ENCODE measurements around the gene PLRG1. TPM values are rescaled to one million over a fixed set of nuclear protein-coding genes. Genes with fewer than 3 reads are reported as not detected.
A peak's percentile ranks its signal among the peaks of the same experiment; 100 is the strongest.

Gene PLRG1
- total RNA-seq, 1 donor from 2014 or later: 75.5 TPM

DNA sequence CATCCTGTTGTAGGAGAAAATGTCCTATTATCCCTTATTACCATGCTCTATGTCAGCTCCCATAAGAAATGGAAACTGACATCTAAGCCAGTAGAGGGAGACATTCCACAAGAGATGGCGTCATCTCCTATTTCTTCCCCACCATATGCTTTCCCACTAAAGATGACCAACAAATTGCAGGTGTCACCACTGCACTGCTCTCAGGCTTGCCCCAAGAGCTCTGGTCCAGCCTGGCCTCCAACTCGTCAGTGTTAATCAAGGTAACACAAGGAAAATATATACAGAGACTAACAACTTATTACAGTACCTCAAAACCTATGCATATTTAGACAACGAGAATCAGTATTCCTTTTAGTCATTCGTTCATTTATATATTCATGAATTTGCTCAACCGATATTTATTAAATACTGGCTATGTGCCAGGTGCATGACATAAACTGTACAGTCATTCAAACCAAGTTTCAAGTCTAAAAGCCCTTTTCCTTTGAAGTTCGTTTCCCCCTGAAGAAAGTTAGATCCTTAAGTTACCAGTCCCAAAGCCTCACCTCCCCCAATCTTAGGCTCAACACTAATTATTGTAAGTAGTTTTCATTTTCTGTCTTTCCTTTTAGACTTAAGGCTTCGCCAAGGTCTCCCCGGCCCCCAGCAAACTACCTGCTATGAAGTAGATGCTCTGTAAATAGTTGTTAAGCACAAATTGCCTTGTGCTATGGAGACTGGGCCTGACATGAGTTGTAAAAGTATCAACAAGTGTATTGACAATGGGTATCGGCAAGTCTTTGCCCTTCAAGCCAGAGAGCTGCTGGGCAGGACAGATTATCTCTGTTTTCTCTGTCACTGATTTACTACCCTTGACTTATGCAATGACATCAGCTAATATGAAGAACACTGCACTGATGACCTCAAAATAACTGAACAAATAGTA lies 9.6 kb upstream of the PLRG1 start:
- Histone ChIP-seq H3K4me3 (ENCODE audit: low read depth, low read length) (no peak overlapping the region), H3K27me3 (ENCODE audit: control insufficient read depth, insufficient read depth, low read length) (no peaks in the 10 kb centered on the region), H3K36me3 (ENCODE audit: control insufficient read depth, insufficient read depth, low read length) (no peaks in the 10 kb centered on the region)
- TF ChIP-seq, protein P1, sequence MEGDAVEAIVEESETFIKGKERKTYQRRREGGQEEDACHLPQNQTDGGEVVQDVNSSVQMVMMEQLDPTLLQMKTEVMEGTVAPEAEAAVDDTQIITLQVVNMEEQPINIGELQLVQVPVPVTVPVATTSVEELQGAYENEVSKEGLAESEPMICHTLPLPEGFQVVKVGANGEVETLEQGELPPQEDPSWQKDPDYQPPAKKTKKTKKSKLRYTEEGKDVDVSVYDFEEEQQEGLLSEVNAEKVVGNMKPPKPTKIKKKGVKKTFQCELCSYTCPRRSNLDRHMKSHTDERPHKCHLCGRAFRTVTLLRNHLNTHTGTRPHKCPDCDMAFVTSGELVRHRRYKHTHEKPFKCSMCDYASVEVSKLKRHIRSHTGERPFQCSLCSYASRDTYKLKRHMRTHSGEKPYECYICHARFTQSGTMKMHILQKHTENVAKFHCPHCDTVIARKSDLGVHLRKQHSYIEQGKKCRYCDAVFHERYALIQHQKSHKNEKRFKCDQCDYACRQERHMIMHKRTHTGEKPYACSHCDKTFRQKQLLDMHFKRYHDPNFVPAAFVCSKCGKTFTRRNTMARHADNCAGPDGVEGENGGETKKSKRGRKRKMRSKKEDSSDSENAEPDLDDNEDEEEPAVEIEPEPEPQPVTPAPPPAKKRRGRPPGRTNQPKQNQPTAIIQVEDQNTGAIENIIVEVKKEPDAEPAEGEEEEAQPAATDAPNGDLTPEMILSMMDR (IDR thresholded peaks at IDR 0.05; ENCODE audit: insufficient read depth, low read length, poor library complexity, severe bottlenecking): peak; percentile 60
- DNase-seq (ENCODE audit: low read depth): no peak

DNA sequence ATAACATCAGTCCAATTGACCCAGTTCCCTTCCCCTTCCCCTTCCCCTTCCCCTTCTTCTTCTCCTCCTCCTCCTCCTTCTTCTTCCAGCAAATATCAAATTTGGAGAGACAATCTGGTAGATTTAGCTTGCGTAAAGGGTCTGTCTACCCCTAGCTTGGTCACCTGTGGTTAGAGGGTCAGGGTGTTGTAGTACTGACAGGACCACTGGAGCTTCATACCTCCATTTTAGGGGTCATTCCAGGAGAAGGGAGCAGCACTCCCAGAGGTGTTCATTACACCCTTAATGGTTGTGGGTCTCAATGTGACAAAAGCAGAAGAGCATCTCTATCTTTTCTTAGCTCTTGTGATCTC lies 8.9 kb upstream of the PLRG1 start:
- no peaks in the 10 kb centered on the region for H3K27me3 ChIP-seq (ENCODE audit: control insufficient read depth, insufficient read depth, low read length)
- DNase-seq (ENCODE audit: low read depth): no peak
- TF ChIP-seq, protein P1 (IDR thresholded peaks at IDR 0.05; ENCODE audit: insufficient read depth, low read length, poor library complexity, severe bottlenecking): no peak
- no peaks in the 10 kb centered on the region for H3K36me3 ChIP-seq (ENCODE audit: control insufficient read depth, insufficient read depth, low read length)
- no peak overlapping the region for H3K4me3 ChIP-seq (ENCODE audit: low read depth, low read length)

DNA sequence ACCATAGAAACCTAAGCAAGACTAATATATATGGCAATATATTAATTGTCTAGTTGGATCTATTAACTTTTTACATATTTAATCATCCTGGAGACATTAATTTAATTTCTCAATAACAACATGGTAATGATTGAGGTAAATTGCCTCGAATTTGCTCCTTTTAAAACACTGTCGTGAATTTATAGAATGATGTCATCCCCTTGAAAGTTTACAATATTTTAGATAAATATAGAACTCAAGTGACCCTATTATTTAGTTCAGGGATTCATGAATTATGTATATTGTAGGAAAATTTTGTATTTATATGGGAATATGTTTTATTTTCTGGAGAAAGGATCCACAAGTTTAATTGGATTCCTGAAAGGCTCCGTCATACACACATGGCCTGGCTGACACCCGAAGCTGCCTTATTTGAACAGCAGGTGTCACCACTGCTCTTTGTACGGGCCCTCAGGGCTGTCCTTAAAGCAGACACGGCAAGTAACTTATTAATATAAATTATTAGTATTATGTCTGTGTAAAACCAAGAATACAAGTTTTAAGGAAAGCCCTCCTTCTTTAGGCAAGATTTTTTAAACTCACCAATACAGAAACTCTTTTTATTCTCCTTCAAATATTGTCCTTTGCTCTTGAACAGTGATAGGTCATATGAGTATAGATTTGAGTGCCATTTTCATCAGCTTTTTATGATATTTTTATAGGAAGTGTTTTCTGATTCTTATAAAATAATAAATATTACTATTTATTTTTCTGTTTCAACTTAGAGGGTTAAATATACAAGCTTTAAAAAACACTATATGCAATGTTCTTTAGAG lies 1.9 kb upstream of the PLRG1 start:
- peak; percentile 35 for DNase-seq (ENCODE audit: low read depth)
- TF ChIP-seq, protein P1 (IDR thresholded peaks at IDR 0.05; ENCODE audit: insufficient read depth, low read length, poor library complexity, severe bottlenecking): peak; percentile 88
- Histone ChIP-seq H3K4me3 (ENCODE audit: low read depth, low read length) (no peak overlapping the region), H3K27me3 (ENCODE audit: control insufficient read depth, insufficient read depth, low read length) (no peaks in the 10 kb centered on the region), H3K36me3 (ENCODE audit: control insufficient read depth, insufficient read depth, low read length) (no peaks in the 10 kb centered on the region)

DNA sequence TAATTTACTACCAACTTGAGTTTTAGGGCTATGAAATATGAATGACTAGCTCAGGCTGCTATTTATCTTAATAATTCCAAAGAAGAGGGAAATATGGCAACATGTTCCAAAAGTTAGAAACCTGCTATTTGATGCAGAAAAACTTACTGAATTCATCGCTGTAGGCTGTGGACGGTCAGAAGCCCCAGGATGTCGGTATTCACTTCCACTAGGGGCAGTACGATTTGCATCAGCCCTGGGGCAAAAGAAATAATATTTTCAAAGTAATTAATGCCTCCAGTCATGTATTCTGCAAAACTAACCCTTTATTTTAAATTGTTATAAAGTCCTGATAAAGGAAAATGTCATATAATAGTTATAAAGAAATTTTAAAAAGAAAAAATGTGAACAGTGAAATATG lies 4.5 kb downstream of the PLRG1 start:
- Histone ChIP-seq H3K36me3 (ENCODE audit: control insufficient read depth, insufficient read depth, low read length) (no peaks in the 10 kb centered on the region), H3K27me3 (ENCODE audit: control insufficient read depth, insufficient read depth, low read length) (no peaks in the 10 kb centered on the region), H3K4me3 (ENCODE audit: low read depth, low read length) (no peak overlapping the region)
- DNase-seq (ENCODE audit: low read depth): no peak
- TF ChIP-seq, protein P1 (IDR thresholded peaks at IDR 0.05; ENCODE audit: insufficient read depth, low read length, poor library complexity, severe bottlenecking): peak; percentile 15

DNA sequence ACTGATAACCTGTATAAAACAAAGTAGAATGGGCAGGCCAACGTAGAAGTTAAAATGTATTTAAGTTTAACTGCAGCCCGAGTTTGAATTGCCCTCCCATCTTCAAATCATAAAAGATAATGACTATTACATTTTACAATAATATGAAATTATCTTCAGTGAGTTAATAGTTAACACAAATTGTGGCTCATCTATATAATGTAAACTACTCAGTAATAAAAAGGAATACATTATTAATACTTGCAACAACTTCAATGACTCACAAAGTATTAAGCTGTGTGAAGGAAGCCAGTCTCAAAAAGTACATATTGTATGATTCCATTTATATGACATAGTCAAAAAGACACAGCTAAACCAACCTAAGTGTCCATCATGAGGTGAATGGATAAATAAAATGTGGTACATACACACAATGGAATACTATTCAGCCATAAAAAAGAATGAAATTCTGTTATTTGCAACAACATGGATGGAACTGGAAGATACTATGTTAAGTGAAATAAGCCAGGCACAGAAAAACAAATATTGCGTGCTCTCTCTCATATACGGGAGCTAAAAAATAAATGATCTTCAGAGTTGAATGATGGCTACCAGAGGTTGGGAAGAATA lies 7.8 kb downstream of the PLRG1 start:
- Histone ChIP-seq H3K27me3 (ENCODE audit: control insufficient read depth, insufficient read depth, low read length) (no peaks in the 10 kb centered on the region), H3K36me3 (ENCODE audit: control insufficient read depth, insufficient read depth, low read length) (no peaks in the 10 kb centered on the region), H3K4me3 (ENCODE audit: low read depth, low read length) (no peak overlapping the region)
- TF ChIP-seq, protein P1 (IDR thresholded peaks at IDR 0.05; ENCODE audit: insufficient read depth, low read length, poor library complexity, severe bottlenecking): no peak
- DNase-seq (ENCODE audit: low read depth): no peak
